ENCODE data around the gene SLC25A42.
"Not testable (repeated sequence)": the region's sequence is repeated elsewhere in the genome, so short reads cannot be mapped to it uniquely, and the experiment has no call there.

SLC25A42 gene

GRCh38 chr19:19105365-19106055 lies 41.7 kb downstream of the SLC25A42 start:
- DNase-seq (ENCODE audit: low read depth in 2 of 2), result no peak

- DNase-seq (ENCODE audit: low read depth in 2 of 2), result no peak
Measured at GRCh38 chr19:19106056-19106551, 42.3 kb downstream of the SLC25A42 start.

GRCh38 chr19:19106938-19107337 lies 43.1 kb downstream of the SLC25A42 start:
- DNase-seq (ENCODE audit: low read depth in 2 of 2), result not testable (repeated sequence)

- DNase-seq (ENCODE audit: low read depth in 2 of 2), result no peak
Measured at GRCh38 chr19:19107654-19108053, 43.9 kb downstream of the SLC25A42 start.

- DNase-seq (ENCODE audit: low read depth in 2 of 2), result no peak
Measured at GRCh38 chr19:19109601-19110000, 45.8 kb downstream of the SLC25A42 start.

- DNase-seq (ENCODE audit: low read depth in 2 of 2), result no peak
Measured at GRCh38 chr19:19110410-19111135, 46.8 kb downstream of the SLC25A42 start.

GRCh38 chr19:19111136-19111835 lies 47.5 kb downstream of the SLC25A42 start:
- no peak for DNase-seq (ENCODE audit: low read depth in 2 of 2)

GRCh38 chr19:19111967-19112580 lies 48.3 kb downstream of the SLC25A42 start:
- no peak for DNase-seq (ENCODE audit: low read depth in 2 of 2)

GRCh38 chr19:19113040-19113626 lies 49.3 kb downstream of the SLC25A42 start:
- DNase-seq (ENCODE audit: low read depth in 2 of 2), result no peak

GRCh38 chr19:19115954-19116353 lies 52.2 kb downstream of the SLC25A42 start:
- peak; percentile 30 to 44 for DNase-seq (ENCODE audit: low read depth in 2 of 2)

GRCh38 chr19:19119325-19120237 lies 55.8 kb downstream of the SLC25A42 start:
- DNase-seq (ENCODE audit: low read depth in 2 of 2), result no peak

GRCh38 chr19:19120308-19121231 lies 56.8 kb downstream of the SLC25A42 start:
- DNase-seq (ENCODE audit: low read depth in 2 of 2), result no peak

GRCh38 chr19:19121371-19121770 lies 57.6 kb downstream of the SLC25A42 start:
- no peak for DNase-seq (ENCODE audit: low read depth in 2 of 2)

- DNase-seq (ENCODE audit: low read depth in 2 of 2), result no peak
Measured at GRCh38 chr19:19122902-19123301, 59.1 kb downstream of the SLC25A42 start.

GRCh38 chr19:19123386-19123785 lies 59.6 kb downstream of the SLC25A42 start:
- no peak for DNase-seq (ENCODE audit: low read depth in 2 of 2)

GRCh38 chr19:19126102-19126501 lies 62.3 kb downstream of the SLC25A42 start:
- no peak for DNase-seq (ENCODE audit: low read depth in 2 of 2)

GRCh38 chr19:19131989-19132388 lies 68.2 kb downstream of the SLC25A42 start:
- DNase-seq (ENCODE audit: low read depth in 2 of 2), result no peak

- DNase-seq (ENCODE audit: low read depth in 2 of 2), result no peak
Measured at GRCh38 chr19:19132912-19133311, 69.1 kb downstream of the SLC25A42 start.

GRCh38 chr19:19133985-19134384 lies 70.2 kb downstream of the SLC25A42 start:
- no peak for DNase-seq (ENCODE audit: low read depth in 2 of 2)
